Activated CD8-positive, alpha-beta T cell treated with anti-CD3 and anti-CD28 coated beads for 36 hours (primary cell): ENCODE measurements around the gene HSD3B2. TPM values are rescaled to one million over a fixed set of nuclear protein-coding genes. Genes with fewer than 3 reads are reported as not detected.

Experiments used
- ATAC-seq: fragments of 200-7000 bp; cut with Tn5 transposase; one replicate; pipeline ENCODE4 v1.10.0; 2021; ENCODE audit warnings: mild to moderate bottlenecking, moderate library complexity
- CTCF ChIA-PET: fragments of 350-600 bp; sonication (Branson Sonifier 250); formaldehyde crosslinking; loops from one replicate; lab custom pipeline; 2021; ENCODE audit warnings: antibody characterized with exemption; lab: Charles Lee
- POLR2A ChIA-PET: fragments of 350-600 bp; sonication (Branson Sonifier 250); formaldehyde crosslinking; loops from one replicate; lab custom pipeline; 2021; ENCODE audit warnings: antibody characterized with exemption; lab: Charles Lee
- DNase-seq: peaks from one replicate; pipeline ENCODE4 v3.0.0-alpha.2; 2020
- H3K27ac Mint-ChIP-seq: one replicate; pipeline ENCODE4 v1.8.0; 2021; ENCODE audit warnings: mild to moderate bottlenecking, mixed read lengths
- H3K27me3 Mint-ChIP-seq: one replicate; pipeline ENCODE4 v1.8.0; 2021; ENCODE audit warnings: mixed read lengths
- H3K36me3 Mint-ChIP-seq: one replicate; pipeline ENCODE4 v1.8.0; 2021; ENCODE audit warnings: low read depth, mixed read lengths
- H3K4me1 Mint-ChIP-seq: one replicate; pipeline ENCODE4 v1.8.0; 2021; ENCODE audit warnings: low read depth, mixed read lengths
- H3K4me3 Mint-ChIP-seq: one replicate; pipeline ENCODE4 v1.8.0; 2021; ENCODE audit warnings: mild to moderate bottlenecking, moderate library complexity, mixed read lengths
- H3K9me3 Mint-ChIP-seq: one replicate; pipeline ENCODE4 v1.8.0; 2021; ENCODE audit warnings: mixed read lengths
- CTCF ChIP-seq: fragments of 200-600 bp; IDR thresholded peaks from one replicate; pipeline ENCODE4 v1.8.0; 2022; ENCODE audit warnings: antibody characterized with exemption, mild to moderate bottlenecking
- intact Hi-C: fragments of 100-400 bp; cut with micrococcal nuclease; formaldehyde crosslinking; loops from one replicate; pipeline ENCODE4 v1.10.0; 2022
- total RNA-seq, 2 experiments: library from RNA; stranded (reverse); gene quantifications; one replicate each; pipeline ENCODE4 v1.2.3, GENCODE V29; 2021

HSD3B2 gene
- total RNA-seq, 2 experiments from 2014 or later, result not detected

DNA sequence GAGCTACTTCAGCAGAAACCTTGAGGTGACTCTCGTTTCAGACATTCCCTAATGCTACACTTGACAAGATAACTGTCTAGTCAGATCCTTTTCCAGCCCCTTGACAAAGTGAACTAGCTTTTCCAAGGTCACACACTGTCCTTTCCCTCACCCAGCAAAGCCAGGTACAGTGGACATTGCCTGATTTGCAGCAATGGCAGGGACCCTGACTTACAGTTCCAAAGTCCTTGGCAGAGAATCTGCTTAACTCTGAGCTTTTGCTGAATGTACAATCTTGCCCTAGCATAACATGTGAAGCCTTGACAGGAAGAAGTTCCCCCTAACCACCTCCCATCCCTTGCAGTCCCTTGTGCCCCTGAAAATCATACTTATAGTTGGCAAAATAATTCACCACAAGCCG, 37.1 kb downstream of the HSD3B2 start:
- POLR2A ChIA-PET, result no interaction called here
- intact Hi-C loops, result no loop called here
- TF ChIP-seq CTCF, result no peak
- H3K9me3 Mint-ChIP-seq, result no peaks in the 10 kb centered on the region
- no peak overlapping the region for H3K4me3 Mint-ChIP-seq
- DNase-seq (no peak), ATAC-seq (no peak)
- CTCF ChIA-PET, result interaction anchor here (2.0 kb wide), 1 partner anchor 177 kb away, joined by 5 read pairs; no protein-coding TSS in a partner anchor
- no peaks in the 10 kb centered on the region for H3K36me3 Mint-ChIP-seq
- H3K4me1 Mint-ChIP-seq, result peaks cover 3% of the 10 kb centered on the region
- no peaks in the 10 kb centered on the region for H3K27me3 Mint-ChIP-seq
- no peak overlapping the region for H3K27ac Mint-ChIP-seq

- no peaks in the 10 kb centered on the region for H3K36me3 Mint-ChIP-seq
- peak; percentile 45 for ATAC-seq
These were observed 38.1 kb downstream of the HSD3B2 start for GRCh38 chr1:119453021-119453420.

GRCh38 chr1:119462964-119463363, 48.0 kb downstream of the HSD3B2 start:
- peaks cover 4% of the 10 kb centered on the region for H3K27me3 Mint-ChIP-seq
- H3K9me3 Mint-ChIP-seq, result no peaks in the 10 kb centered on the region
- no peaks in the 10 kb centered on the region for H3K4me1 Mint-ChIP-seq
- DNase-seq (no peak), ATAC-seq (no peak)
- ChIA-PET POLR2A (no interaction called here), CTCF (interaction anchor here (1.2 kb wide), 1 partner anchor 13 kb away, joined by 3 read pairs; no protein-coding TSS in a partner anchor)
- intact Hi-C loops, result no loop called here
- no peak overlapping the region for H3K27ac Mint-ChIP-seq
- H3K4me3 Mint-ChIP-seq, result no peak overlapping the region
- H3K36me3 Mint-ChIP-seq, result no peaks in the 10 kb centered on the region
- TF ChIP-seq CTCF, result no peak

More at GRCh38 chr1:119453021-119453420, 38.1 kb downstream of the HSD3B2 start:
- ChIA-PET POLR2A (no interaction called here), CTCF (interaction anchor here (2.0 kb wide), 1 partner anchor 178 kb away, joined by 5 read pairs; no protein-coding TSS in a partner anchor)
- peak; percentile 46 for DNase-seq
- H3K27me3 Mint-ChIP-seq, result no peaks in the 10 kb centered on the region
- no peak for TF ChIP-seq CTCF
- H3K4me3 Mint-ChIP-seq, result no peak overlapping the region
- H3K27ac Mint-ChIP-seq, result no peak overlapping the region
- intact Hi-C loops, result no loop called here
- H3K9me3 Mint-ChIP-seq, result no peaks in the 10 kb centered on the region
- peaks cover 3% of the 10 kb centered on the region for H3K4me1 Mint-ChIP-seq

DNA sequence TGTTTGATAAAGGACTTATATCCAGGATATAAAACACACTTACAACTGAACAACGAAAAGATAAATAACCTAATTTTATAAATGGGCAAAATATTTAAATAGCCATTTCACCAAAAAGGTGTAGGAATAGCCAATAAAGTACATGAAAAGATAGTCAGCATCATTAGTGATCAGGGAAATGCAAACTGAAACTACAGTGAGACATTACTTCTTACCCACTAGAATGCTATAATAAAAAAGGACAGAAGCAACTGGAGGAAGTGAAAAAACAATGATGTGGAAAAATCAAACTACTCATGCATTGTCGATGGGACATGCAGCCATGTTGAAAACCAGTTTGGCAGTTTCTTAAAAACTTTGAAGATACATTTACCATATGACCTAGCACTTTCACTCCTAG, 48.6 kb downstream of the HSD3B2 start:
- Mint-ChIP-seq H3K4me1 (no peaks in the 10 kb centered on the region), H3K9me3 (no peaks in the 10 kb centered on the region), H3K27ac (no peak overlapping the region), H3K36me3 (no peaks in the 10 kb centered on the region), H3K4me3 (no peak overlapping the region), H3K27me3 (peaks cover 4% of the 10 kb centered on the region)
- TF ChIP-seq CTCF, result no peak
- DNase-seq (no peak), ATAC-seq (no peak)
- intact Hi-C loops, result no loop called here
- ChIA-PET POLR2A (no interaction called here), CTCF (no interaction called here)

- Mint-ChIP-seq H3K36me3 (no peaks in the 10 kb centered on the region), H3K27ac (no peak overlapping the region), H3K4me1 (no peaks in the 10 kb centered on the region), H3K27me3 (peaks cover 2% of the 10 kb centered on the region), H3K9me3 (no peaks in the 10 kb centered on the region), H3K4me3 (no peak overlapping the region)
- TF ChIP-seq CTCF, result no peak
- intact Hi-C loops, result no loop called here
- CTCF ChIA-PET, result no interaction called here
- DNase-seq (no peak), ATAC-seq (no peak)
- POLR2A ChIA-PET, result no interaction called here
These were observed 51.5 kb downstream of the HSD3B2 start for GRCh38 chr1:119466445-119466844.
